ENCODE data around the gene GPATCH1. TPM values are rescaled to one million over a fixed set of nuclear protein-coding genes. Genes with fewer than 3 reads are reported as not detected.

The GPATCH1 gene
- total and polyA plus RNA-seq, 2 of the 4 experiments (the other 2 are of a cell fraction), result 5.1 to 7.5 TPM

DNA sequence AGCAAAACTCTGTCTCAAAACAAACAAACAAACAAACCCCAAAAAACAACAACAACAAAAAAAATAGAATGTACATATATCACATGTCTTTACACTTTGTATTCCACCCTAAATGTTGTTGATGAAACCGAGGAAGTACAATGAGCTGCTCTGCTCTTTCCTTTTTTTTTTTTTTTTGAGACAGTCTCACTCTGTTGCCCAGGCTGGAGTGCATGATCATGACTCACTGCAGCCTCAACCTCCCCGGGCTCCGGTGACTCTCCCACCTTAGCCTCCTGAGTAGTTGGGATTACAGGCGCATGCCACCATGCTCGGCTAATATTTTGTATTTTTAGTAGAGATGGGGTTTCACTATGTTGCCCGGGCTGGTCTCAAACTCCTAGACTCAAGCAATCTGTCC lies 82.5 kb downstream of the GPATCH1 start:
- no peak overlapping the region for H3K56ac ChIP-seq (ENCODE audit: extremely low read depth, insufficient read depth, low read length)
- H2AFZ ChIP-seq (replicated peaks; ENCODE audit: low read length, poor library complexity), result no peak overlapping the region
- H3K36me3 ChIP-seq (ENCODE audit: control insufficient read depth, insufficient read depth, low read length), result no peaks in the 10 kb centered on the region
- H3K4me2 ChIP-seq (ENCODE audit: low read depth, low read length), result no peak overlapping the region
- H3K23ac ChIP-seq (ENCODE audit: low read depth, low read length), result no peak overlapping the region
- H2AK5ac ChIP-seq (ENCODE audit: low read depth, low read length), result no peak overlapping the region
- no peak overlapping the region for H2BK5ac ChIP-seq (ENCODE audit: low read depth, low read length, poor library complexity, severe bottlenecking)
- H3K27ac ChIP-seq (ENCODE audit: insufficient read depth, low read length), result no peak overlapping the region
- no peak overlapping the region for H2BK120ac ChIP-seq (ENCODE audit: low read depth, low read length)
- intact Hi-C loops (cut with micrococcal nuclease), result no loop called here
- in situ Hi-C loops (cut with MboI; ENCODE audit: low sequenced_read_pairs), result no loop called here
- no peak for TF ChIP-seq MAFK (IDR thresholded peaks at IDR 0.05; ENCODE audit: low read depth, low read length)
- TF ChIP-seq, protein P1, sequence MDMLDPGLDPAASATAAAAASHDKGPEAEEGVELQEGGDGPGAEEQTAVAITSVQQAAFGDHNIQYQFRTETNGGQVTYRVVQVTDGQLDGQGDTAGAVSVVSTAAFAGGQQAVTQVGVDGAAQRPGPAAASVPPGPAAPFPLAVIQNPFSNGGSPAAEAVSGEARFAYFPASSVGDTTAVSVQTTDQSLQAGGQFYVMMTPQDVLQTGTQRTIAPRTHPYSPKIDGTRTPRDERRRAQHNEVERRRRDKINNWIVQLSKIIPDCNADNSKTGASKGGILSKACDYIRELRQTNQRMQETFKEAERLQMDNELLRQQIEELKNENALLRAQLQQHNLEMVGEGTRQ (IDR thresholded peaks at IDR 0.05; ENCODE audit: low read depth, low read length), result no peak
- TF ChIP-seq CEBPB (IDR thresholded peaks at IDR 0.05; ENCODE audit: low read depth, low read length), result no peak
- no peak for TF ChIP-seq RAD21 (IDR thresholded peaks at IDR 0.05; ENCODE audit: low read length)
- TF ChIP-seq NFE2L2 (IDR thresholded peaks at IDR 0.05; ENCODE audit: low read depth, low read length), result no peak
- TF ChIP-seq POLR2A (IDR thresholded peaks at IDR 0.05; ENCODE audit: low read depth, low read length), result no peak
- TF ChIP-seq MXI1 (IDR thresholded peaks at IDR 0.05; ENCODE audit: borderline replicate concordance, low read depth, low read length), result no peak
- TF ChIP-seq SMC3 (IDR thresholded peaks at IDR 0.05; ENCODE audit: low read depth, low read length), result no peak
- no peak for TF ChIP-seq RCOR1 (IDR thresholded peaks at IDR 0.05; ENCODE audit: insufficient replicate concordance, low read length)
- no peak for TF ChIP-seq CHD1 (IDR thresholded peaks at IDR 0.05; ENCODE audit: low read depth, low read length)
- TF ChIP-seq MAZ (IDR thresholded peaks at IDR 0.05; ENCODE audit: borderline replicate concordance, low read depth, low read length), result no peak
- TF ChIP-seq BHLHE40 (IDR thresholded peaks at IDR 0.05; ENCODE audit: low read depth, low read length), result no peak
- TF ChIP-seq CTCF (conservative IDR thresholded peaks at IDR 0.05; ENCODE audit: low read depth, low read length), result no peak
- no peak for ATAC-seq (ENCODE audit: low read depth)
- POLR2A ChIA-PET (ENCODE audit: unreplicated experiment), result no interaction called here
- H3K4me3 ChIP-seq (ENCODE audit: insufficient read depth, low read depth, low read length), result no peak overlapping the region
- no peaks in the 10 kb centered on the region for H3K79me1 ChIP-seq (ENCODE audit: low read depth in 1 of 2, low read length in 2 of 2)
- DNase-seq, result no peak
- no peak overlapping the region for H4K5ac ChIP-seq (ENCODE audit: low read depth, low read length)
- no peak overlapping the region for H3K4ac ChIP-seq (ENCODE audit: low read depth, low read length)
- no peaks in the 10 kb centered on the region for H4K20me1 ChIP-seq (ENCODE audit: insufficient read depth, low read length)
- no TSS peak for BruUV-seq (replicated peaks)
- H3K9ac ChIP-seq (ENCODE audit: low read depth, low read length), result no peak overlapping the region
- H4K91ac ChIP-seq (ENCODE audit: insufficient read depth, low read depth, low read length), result no peak overlapping the region
- no peak overlapping the region for H2BK20ac ChIP-seq (ENCODE audit: low read depth, low read length)
- no peak overlapping the region for H2AK9ac ChIP-seq (replicated peaks; ENCODE audit: low read depth, low read length, poor library complexity)
- no peak overlapping the region for H3K18ac ChIP-seq (ENCODE audit: low read depth, low read length)
- H2BK15ac ChIP-seq (ENCODE audit: low read depth, low read length), result no peak overlapping the region
- H3K14ac ChIP-seq (replicated peaks; ENCODE audit: low read depth, low read length), result no peak overlapping the region
- no peaks in the 10 kb centered on the region for H3K9me1 ChIP-seq (ENCODE audit: insufficient read depth, low read length)
- H4K8ac ChIP-seq (ENCODE audit: low read depth in 2 of 2, low read length in 2 of 2), result no peak overlapping the region
- CTCF ChIA-PET, result interaction anchor here (1.8 kb wide), 1 partner anchor 13 kb away, joined by 7 read pairs; no protein-coding TSS in a partner anchor
- peaks cover 3% of the 10 kb centered on the region for H3K4me1 ChIP-seq (ENCODE audit: control insufficient read depth, insufficient read depth, low read length)
- dilution Hi-C loops (cut with HindIII; ENCODE audit: low sequenced_read_pairs, unreplicated experiment), result no loop called here
- WGBS, 2 experiments (ENCODE audit: extremely low coverage in 2 of 2, insufficient read length in 1 of 2), result no CpG with 5 or more reads among the region's 6 CpGs
- no peaks in the 10 kb centered on the region for H3K27me3 ChIP-seq (ENCODE audit: control insufficient read depth, insufficient read depth, low read length)
- no peaks in the 10 kb centered on the region for H3K9me3 ChIP-seq (ENCODE audit: control insufficient read depth, insufficient read depth, low read length)

Data from IMR-90 (cell line).